NCI-H446 (cell line): ENCODE results near the gene FAM107A.

Experiments used
- DNase-seq, 2 experiments: peaks; one replicate each; lab custom pipeline; 2025; lab: John Stamatoyannopoulos, UW

FAM107A gene, protein sequence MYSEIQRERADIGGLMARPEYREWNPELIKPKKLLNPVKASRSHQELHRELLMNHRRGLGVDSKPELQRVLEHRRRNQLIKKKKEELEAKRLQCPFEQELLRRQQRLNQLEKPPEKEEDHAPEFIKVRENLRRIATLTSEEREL

DNA sequence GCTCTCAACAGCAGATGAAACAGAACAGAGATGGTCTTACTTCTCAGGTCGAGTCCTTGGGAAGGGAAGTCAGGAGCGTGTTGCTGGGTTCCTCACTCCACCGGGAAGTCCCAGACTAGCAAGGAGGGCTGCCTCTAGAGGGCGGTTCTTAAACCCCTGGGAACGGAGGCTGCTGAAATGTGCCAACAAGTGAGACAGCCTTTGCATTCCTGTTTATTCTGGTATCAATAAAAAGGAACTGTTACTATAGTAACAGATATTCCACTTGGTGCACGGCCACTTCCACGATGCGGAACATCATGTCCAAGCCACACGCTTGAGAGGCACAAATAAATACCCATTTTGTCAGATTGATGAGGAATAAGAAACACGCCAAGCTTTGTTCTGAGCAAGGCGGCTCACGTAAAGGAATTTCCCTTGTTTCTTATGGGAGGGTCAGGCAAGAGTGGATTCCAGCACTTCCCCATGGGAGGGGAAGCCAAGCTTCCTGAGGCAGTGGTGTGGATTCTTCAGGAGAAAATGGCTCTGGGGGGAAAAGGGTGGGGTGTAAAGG is at the start of gene FAM107A:
FAM107A (minus strand) TSS at position 123 of the 553 bp plus-strand sequence. CDS start 7,531 bp downstream, outside the sequence.
- DNase-seq, result no peak

DNA sequence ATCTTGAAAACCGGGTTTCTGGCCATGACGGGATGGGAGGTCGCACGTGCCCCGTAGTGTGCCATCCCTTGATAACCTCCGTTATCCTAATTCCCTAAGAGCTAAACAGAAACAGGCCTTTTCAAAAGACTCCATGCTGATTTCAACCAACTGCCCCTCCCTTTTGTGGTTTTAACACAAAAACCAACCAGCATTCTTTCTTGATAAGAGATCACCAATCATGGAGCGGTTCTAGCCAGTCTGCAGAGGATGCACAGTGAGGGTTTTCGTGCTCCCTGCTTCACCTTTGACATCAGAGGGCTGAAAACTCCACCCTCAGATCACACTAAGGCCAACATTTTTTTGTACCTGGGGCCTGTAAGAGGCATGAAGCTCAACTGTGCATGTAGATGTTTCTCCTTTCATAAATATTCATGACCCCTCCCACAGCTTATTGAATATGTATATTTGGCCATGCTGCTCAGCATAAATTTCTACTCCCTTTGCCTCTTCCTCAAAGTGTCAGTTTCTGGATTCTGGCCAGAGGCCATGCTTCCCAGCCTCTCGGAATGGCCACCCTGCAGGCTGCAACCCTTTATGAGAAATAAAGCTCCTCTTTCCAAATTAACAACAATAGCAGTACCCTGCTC is 48.1 kb upstream of the FAM107A start:
- DNase-seq, result no peak

DNA sequence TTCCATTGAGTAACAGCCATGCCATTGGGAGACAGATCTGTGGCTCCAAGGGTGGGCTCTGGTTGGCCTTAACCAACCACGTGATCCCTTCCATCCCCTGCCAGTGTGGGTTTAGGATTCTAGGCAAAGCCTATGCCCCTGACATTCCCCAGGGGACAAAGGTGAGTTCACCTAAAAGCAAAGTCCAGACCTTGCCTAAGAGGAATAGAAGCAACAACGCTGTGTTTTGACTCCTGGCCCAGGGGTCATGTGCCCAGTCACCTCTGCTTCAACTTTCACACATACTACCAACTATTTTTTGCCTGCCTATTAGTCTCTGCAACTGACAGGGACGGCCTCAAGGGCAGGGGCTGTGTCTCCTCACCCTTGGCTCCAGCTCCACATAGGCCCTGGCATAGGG is 47.4 kb upstream of the FAM107A start:
- DNase-seq, result no peak

DNA sequence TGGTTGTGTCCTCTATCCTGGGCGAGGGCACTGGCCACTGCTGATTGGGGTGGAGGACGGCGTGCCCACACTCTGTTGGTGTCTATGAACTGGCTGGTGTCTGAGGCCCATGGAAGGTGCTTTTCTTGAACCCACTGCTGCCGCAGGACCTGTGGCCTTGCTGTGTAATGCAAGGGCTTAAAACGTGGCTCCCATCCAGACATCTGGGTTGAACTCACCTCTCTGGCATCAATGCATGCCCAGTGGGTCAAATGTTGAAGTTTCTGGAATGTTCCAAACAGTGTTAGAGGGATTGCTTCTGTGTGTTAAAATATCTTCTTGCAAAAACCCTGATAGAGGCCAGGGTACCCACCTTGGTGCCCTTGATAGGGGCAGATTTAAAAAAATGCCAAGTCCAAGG is 46.8 kb upstream of the FAM107A start:
- no peak for DNase-seq

- no peak for DNase-seq
These were observed 46.3 kb upstream of the FAM107A start for GRCh38 chr3:58623478-58623877.

GRCh38 chr3:58622892-58623291 is 45.7 kb upstream of the FAM107A start:
- DNase-seq, result no peak

DNA sequence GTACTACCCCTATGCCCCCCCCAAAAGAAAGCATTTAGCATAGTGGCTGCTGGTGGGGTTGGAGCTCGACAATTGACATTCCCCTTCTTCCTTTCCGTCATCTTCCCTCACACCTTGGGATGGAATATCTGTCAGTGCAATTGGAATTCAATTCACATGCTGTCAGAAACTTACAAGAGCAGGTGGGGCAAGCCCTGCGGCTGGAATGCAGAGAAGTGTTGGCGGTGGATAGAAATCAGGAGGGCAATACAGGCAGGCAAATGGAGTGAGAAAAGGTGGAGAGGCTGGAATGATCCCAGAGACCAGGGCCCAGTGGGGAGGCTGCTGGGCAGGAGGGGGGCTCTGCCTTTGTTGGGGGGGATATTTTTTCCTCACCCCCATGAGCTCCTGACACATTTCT is 45.2 kb upstream of the FAM107A start:
- no peak for DNase-seq

GRCh38 chr3:58621086-58621830 is 44.1 kb upstream of the FAM107A start:
- DNase-seq, result no peak

DNA sequence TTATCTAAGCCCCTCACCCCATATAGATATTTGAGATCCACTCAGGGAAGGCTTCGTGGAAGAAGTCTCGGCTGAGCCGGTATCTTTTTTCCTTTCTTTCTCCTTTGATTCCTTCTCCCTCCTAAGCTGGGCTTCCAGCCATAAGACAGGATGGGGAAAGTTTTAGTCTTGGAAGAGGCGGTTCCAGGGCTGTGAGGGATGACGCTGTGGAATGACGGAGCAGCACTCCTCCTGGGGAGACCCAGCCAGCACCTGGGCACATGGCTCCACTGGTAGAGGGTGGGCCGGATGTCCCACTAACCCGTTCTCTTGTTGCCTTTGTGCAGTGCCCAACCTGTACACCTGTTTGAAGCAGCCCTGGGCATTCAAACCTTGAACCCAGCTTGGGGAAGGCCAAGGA is 43.2 kb upstream of the FAM107A start:
- no peak for DNase-seq

DNA sequence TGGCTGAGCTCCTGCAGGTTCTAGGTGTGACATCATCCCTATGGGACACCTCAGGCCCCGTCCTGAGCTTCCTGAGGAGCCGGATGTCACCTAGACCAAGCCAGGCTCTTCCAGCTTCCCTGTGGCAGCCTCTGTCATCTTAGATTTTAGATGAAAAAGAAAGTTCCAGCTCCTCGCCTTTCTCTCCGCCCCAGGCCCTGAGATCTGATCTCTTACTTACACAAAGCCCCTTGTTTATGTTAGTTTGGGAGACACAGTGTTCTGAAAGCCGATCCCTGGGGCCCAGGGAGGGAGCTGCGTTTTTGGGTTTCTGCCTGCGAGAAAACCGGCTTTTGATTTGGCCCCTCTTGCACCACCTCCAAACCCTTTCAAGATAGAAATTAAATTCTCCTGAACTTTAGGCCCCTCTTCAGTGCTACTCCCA is 40.2 kb upstream of the FAM107A start:
- no peak for DNase-seq

DNA sequence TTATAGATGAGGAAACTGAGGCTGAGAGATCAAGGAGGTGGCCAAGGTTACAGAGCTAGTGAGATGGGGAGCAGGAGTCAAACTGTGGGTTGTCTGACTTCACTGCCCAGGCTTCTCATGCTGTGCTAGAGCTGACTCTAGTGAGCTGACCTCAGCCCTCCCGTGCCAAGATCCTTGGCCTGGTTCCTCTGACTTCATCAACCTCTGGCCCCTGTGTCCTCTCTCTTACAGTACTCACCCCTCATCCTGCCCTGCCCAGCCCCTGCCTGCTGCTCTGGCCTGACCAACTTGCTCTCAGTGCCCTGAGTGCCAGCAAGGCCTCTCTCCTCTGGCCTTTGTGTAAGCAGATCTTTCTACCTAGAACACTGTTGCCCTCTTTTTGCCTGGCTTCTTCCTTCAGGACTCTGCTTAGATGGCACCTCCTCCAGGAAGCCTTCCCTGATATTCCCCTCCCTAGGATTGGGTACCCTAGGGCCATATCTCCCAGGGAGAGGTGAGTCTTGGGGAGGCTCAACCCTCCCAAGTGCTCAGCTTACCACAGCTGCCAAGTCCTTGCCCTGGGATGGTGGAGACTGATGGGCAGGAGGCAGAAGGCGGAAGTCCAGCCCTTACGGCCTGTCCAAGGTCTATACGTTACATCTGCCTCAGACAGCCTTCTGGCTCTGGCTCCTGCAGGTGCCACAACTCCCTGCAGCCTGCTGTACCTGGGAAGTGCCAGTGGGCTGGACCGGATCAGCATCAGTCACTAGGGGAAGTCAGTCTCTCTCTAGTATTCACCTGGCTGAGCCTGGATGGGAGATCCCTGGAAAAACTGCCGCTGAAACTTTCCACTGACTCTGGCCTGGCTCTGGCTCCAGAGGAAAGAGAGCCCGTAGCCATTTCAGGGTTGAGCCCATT is 36.3 kb upstream of the FAM107A start:
- no peak for DNase-seq

DNA sequence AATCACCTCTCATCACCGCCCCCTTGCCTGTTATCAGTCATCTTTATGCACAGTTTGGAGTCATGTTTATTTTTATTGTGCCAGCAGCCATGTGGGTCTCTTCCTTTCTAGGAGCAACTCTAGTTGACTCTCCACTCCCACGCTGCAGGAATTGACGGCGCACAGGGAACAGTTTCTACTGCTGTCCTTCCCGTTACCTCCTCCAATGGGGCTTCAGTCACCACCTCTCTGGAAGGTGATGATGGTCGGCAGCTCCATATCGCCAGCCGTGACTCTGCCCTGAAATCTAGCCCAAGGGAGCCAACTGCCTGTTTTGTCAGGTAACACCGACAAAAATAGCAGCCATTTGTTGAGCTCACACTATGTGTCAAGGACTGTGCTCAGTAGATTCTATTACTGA is 35.6 kb upstream of the FAM107A start:
- DNase-seq, result no peak

- DNase-seq, result no peak
These were observed 32.8 kb upstream of the FAM107A start for GRCh38 chr3:58609990-58610389.

- peak; percentile 5 to 38 for DNase-seq
These were observed 31.5 kb upstream of the FAM107A start for GRCh38 chr3:58608648-58609047.

GRCh38 chr3:58607816-58608215 is 30.6 kb upstream of the FAM107A start:
- no peak for DNase-seq

- DNase-seq, result no peak
These were observed 29.5 kb upstream of the FAM107A start for GRCh38 chr3:58606693-58607092.

GRCh38 chr3:58604031-58604430 is 26.8 kb upstream of the FAM107A start:
- no peak for DNase-seq

DNA sequence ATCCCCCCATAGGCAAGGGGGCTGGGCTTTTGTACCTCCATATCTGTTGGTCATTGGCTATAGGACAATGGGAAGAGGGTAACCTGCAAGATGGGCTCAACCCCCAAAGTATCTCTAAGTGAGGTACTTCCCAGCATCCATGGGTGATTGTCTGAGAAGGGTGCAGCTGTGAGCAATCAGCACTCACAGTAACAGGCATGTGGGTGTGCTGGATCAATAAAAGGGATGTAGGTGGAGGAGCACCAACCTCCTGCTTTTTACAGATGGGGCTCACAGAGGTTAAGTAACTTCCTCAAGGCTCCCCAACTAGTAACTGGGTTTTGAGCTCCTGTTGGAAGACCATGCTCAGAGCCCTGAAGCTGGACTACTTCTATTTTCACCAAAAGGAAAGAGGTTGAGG is 26.4 kb upstream of the FAM107A start:
- no peak for DNase-seq

GRCh38 chr3:58597770-58598310 is 20.6 kb upstream of the FAM107A start:
- DNase-seq, result no peak

GRCh38 chr3:58596834-58597518 is 19.8 kb upstream of the FAM107A start:
- DNase-seq, result no peak

DNA sequence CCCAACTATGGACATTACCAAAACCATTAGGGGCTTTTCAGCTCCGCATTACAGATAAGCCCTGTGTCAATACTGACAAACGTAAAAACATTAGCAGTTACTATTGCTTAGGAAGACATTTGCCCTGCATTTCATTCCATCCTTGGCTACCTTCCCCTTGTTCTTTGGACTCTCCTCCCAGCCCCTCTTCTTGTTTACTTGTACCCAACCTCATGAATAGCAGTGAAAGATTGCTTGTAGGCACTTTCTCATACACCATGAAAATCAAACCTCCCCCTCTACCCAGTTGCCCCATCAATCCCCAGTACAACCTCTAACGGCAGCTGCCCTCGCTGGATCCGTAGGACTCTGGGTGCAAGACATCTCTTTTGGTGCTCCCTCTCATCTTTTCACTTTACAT is 16.9 kb upstream of the FAM107A start:
- DNase-seq, result no peak
